ENCODE data around the gene VCAM1.

DNA sequence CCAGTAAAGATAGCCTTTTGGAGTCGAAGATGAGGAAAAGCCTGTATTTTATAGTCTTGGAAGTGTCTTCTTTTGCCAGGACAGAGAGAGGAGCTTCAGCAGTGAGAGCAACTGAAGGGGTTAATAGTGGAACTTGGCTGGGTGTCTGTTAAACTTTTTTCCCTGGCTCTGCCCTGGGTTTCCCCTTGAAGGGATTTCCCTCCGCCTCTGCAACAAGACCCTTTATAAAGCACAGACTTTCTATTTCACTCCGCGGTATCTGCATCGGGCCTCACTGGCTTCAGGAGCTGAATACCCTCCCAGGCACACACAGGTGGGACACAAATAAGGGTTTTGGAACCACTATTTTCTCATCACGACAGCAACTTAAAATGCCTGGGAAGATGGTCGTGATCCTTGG is at the start of gene VCAM1:
- TF ChIP-seq FOXK2 (IDR thresholded peaks at IDR 0.05) (no peak), SP1 (IDR thresholded peaks at IDR 0.05) (no peak), BHLHE40 (IDR thresholded peaks at IDR 0.05; ENCODE audit: borderline replicate concordance) (no peak), TARDBP (IDR thresholded peaks at IDR 0.05) (no peak), SUZ12 (IDR thresholded peaks at IDR 0.05) (no peak), ELF4 (IDR thresholded peaks at IDR 0.05) (no peak), ARNT (IDR thresholded peaks at IDR 0.05) (no peak), ZNF384 (IDR thresholded peaks at IDR 0.05) (no peak)
- TF ChIP-seq, protein P1, sequence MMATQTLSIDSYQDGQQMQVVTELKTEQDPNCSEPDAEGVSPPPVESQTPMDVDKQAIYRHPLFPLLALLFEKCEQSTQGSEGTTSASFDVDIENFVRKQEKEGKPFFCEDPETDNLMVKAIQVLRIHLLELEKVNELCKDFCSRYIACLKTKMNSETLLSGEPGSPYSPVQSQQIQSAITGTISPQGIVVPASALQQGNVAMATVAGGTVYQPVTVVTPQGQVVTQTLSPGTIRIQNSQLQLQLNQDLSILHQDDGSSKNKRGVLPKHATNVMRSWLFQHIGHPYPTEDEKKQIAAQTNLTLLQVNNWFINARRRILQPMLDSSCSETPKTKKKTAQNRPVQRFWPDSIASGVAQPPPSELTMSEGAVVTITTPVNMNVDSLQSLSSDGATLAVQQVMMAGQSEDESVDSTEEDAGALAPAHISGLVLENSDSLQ (IDR thresholded peaks at IDR 0.05): no peak
